Measurements from ENCODE around the gene PAK3. TPM values are rescaled to one million over a fixed set of nuclear protein-coding genes. Genes with fewer than 3 reads are reported as not detected.

The PAK3 gene
- total and polyA plus RNA-seq, 2 of the 8 experiments (the other 6 are each of a cell fraction or from before 2014, with no cell fraction given) = 0.80 to 7.2 TPM

DNA sequence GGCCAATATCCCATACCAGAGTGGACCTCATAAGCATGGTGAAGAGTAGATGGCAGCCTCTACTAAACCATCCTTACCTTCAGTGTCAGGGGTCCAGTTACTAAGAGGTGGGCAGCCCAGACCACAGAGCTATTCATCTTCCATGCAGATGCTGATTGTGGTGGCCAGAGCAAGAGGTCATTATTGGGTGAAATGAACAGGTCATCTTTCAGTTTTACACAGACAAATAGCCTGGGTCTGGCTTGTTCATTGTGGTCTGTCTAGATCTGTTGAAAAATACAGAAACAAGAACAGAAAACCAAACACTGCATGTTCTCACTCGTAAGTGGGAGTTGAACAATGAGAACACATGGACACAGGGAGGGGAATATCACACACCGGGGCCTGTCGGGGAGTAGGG lies 71.3 kb downstream of the PAK3 start:
- no peak for DNase-seq (ENCODE audit: low read depth in 1 of 2, low spot score in 2 of 2)
- Histone ChIP-seq H2BK15ac (ENCODE audit: low read length) (no peak overlapping the region), H3K9me3 (ENCODE audit: insufficient read depth in 2 of 2, low read depth in 1 of 2, low read length in 1 of 2) (no peaks in the 10 kb centered on the region), H3K79me1 (ENCODE audit: low read depth, low read length) (no peaks in the 10 kb centered on the region), H2BK120ac (replicated peaks; ENCODE audit: low read depth, low read length) (no peak overlapping the region), H2AK5ac (ENCODE audit: low read depth, low read length) (no peak overlapping the region), H2BK20ac (ENCODE audit: low read length) (no peak overlapping the region), H3K18ac (ENCODE audit: extremely low read depth, low read length) (no peak overlapping the region), H2BK5ac (ENCODE audit: low read depth, low read length) (no peak overlapping the region), H4K91ac (replicated peaks; ENCODE audit: insufficient read length, low read length) (no peak overlapping the region), H3K14ac (ENCODE audit: insufficient read length) (no peak overlapping the region), H3K23me2 (ENCODE audit: low read depth, low read length) (no peaks in the 10 kb centered on the region), H2AFZ (ENCODE audit: low read length) (no peak overlapping the region), H3K4me1 (replicated peaks in 1 of 4; ENCODE audit: control insufficient read depth in 3 of 4, insufficient read depth in 4 of 4, low read length in 3 of 4) (no peaks in the 10 kb centered on the region), H3K56ac (replicated peaks; ENCODE audit: insufficient read length, low read depth, low read length) (no peak overlapping the region), H3K4me2 (ENCODE audit: insufficient read depth in 1 of 2, low read depth in 2 of 2, low read length in 2 of 2) (no peak overlapping the region), H3K79me2 (ENCODE audit: control insufficient read depth in 1 of 2, insufficient read depth in 2 of 2, low read length in 2 of 2) (no peaks in the 10 kb centered on the region), H3K4me3 (ENCODE audit: extremely low read depth in 1 of 4, insufficient read depth in 2 of 4, low read depth in 3 of 4, low read length in 4 of 4) (no peak overlapping the region), H3K23ac (ENCODE audit: insufficient read length) (no peak overlapping the region), H3K27ac (ENCODE audit: low read depth, low read length) (no peak overlapping the region), H4K20me1 (replicated peaks in 1 of 2; ENCODE audit: control insufficient read depth in 1 of 2, insufficient read depth in 2 of 2, low read length in 2 of 2) (no peaks in the 10 kb centered on the region), H4K8ac (ENCODE audit: extremely low read depth, insufficient read depth, low read length) (no peak overlapping the region), H3K27me3 (replicated peaks in 1 of 4; ENCODE audit: control insufficient read depth in 3 of 4, extremely low read depth in 1 of 4, insufficient read depth in 3 of 4, low read length in 3 of 4) (no peaks in the 10 kb centered on the region), H3K9ac (replicated peaks in 1 of 4; ENCODE audit: extremely low read depth in 1 of 4, low read depth in 3 of 4, low read length in 3 of 4) (no peak overlapping the region), H3K36me3 (ENCODE audit: control insufficient read depth in 2 of 4, insufficient read depth in 4 of 4, low read length in 3 of 4) (no peaks in the 10 kb centered on the region), H2BK12ac (ENCODE audit: low read depth, low read length) (no peak overlapping the region), H4K5ac (ENCODE audit: insufficient read length, low read depth, low read length) (no peak overlapping the region), H3K4ac (replicated peaks; ENCODE audit: insufficient read length, low read depth, low read length) (no peak overlapping the region)
- WGBS, 2 experiments (ENCODE audit: extremely low coverage in 1 of 2, insufficient coverage in 1 of 2, insufficient read length in 1 of 2, insufficient replicate concordance in 2 of 2, low coverage in 1 of 2, low lambda C conversion rate in 2 of 2, missing lambda C conversion rate in 1 of 2) = 80% methylated on average over 1 of the region's 3 CpGs; no CpG with 5 or more reads in 1 of the 2 experiments
- ChIA-PET CTCF (ENCODE audit: partially characterized antibody) (interaction anchor here (0.6 to 4.4 kb wide), 9 partner anchors 12 to 280 kb away, joined by 3 to 18 read pairs (median 4); no protein-coding TSS in a partner anchor), POLR2A (ENCODE audit: partially characterized antibody) (no interaction called here)
- FAIRE-seq = no peak
- TF ChIP-seq SP4 (IDR thresholded peaks at IDR 0.05; ENCODE audit: low read length) = no peak
- TF ChIP-seq KDM4A (IDR thresholded peaks at IDR 0.05; ENCODE audit: low read depth, low read length, severe bottlenecking) = no peak
- TF ChIP-seq TBP (IDR thresholded peaks at IDR 0.05; ENCODE audit: low read depth, low read length) = no peak
- no peak for TF ChIP-seq GTF2F1 (IDR thresholded peaks at IDR 0.05; ENCODE audit: borderline replicate concordance, low read depth, low read length)
- no peak for TF ChIP-seq CREB1 (IDR thresholded peaks at IDR 0.05)
- no peak for TF ChIP-seq EGR1 (IDR thresholded peaks at IDR 0.05; ENCODE audit: borderline replicate concordance, low read depth, low read length)
- TF ChIP-seq JUN (IDR thresholded peaks at IDR 0.05; ENCODE audit: low read depth, low read length) = no peak
- no peak for TF ChIP-seq CBX8 (IDR thresholded peaks at IDR 0.05; ENCODE audit: borderline replicate concordance, low read depth, low read length)
- TF ChIP-seq CHD1 (IDR thresholded peaks at IDR 0.05; ENCODE audit: low read depth, low read length) = no peak
- TF ChIP-seq RNF2 (IDR thresholded peaks at IDR 0.05; ENCODE audit: borderline replicate concordance, low read depth, low read length, missing control alignments, poor library complexity, severe bottlenecking) = no peak
- TF ChIP-seq POU5F1 (IDR thresholded peaks at IDR 0.05; ENCODE audit: low read depth, low read length) = no peak
- no peak for TF ChIP-seq CEBPB (IDR thresholded peaks at IDR 0.05; ENCODE audit: low read depth, low read length)
- TF ChIP-seq SUZ12 (IDR thresholded peaks at IDR 0.05; ENCODE audit: low read length) = no peak
